Medulla oblongata (tissue), 1 donor: ENCODE measurements around the gene CHRNA4.

Experiments
- DNase-seq: peaks from one replicate; pipeline ENCODE4 v3.0.0-alpha.2; 2015; ENCODE audit errors: extremely low spot score

The CHRNA4 gene

GRCh38 chr20:63334356-63334755, 26.8 kb downstream of the CHRNA4 start:
- DNase-seq: no peak

GRCh38 chr20:63333241-63333836, 27.8 kb downstream of the CHRNA4 start:
- no peak for DNase-seq

GRCh38 chr20:63332488-63333240, 28.5 kb downstream of the CHRNA4 start:
- DNase-seq: no peak

DNA sequence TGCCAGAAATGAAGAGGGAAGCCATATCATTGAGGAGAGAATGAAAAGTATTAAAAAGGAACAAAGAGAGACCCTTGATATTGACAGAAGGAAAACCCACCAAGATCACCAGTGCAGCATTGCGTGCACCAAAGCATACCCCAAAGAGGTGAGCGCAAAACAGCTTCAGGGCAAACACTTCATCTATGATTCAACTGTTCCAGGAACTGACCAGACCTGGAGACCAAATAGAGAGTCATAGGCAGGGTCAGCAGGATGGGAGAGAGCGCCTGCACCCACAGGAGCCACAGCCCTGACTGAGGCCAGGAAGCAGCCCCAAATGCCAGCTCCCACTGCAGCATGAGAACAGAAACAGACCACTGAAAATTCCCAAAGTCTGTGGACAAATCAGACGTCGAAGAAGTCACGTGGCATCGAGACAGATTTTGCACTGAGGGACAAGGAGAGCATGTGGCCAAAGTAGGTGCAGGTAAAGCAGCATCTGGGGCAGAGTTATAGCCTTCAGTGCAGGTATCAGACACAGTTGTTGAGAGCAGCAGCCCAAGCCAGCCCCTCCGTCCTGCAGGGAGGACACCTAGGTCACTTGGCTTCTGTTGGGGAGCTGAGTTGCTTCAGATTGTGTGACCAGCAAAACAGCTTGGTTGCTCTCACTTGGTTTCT, 29.3 kb downstream of the CHRNA4 start:
- no peak for DNase-seq

DNA sequence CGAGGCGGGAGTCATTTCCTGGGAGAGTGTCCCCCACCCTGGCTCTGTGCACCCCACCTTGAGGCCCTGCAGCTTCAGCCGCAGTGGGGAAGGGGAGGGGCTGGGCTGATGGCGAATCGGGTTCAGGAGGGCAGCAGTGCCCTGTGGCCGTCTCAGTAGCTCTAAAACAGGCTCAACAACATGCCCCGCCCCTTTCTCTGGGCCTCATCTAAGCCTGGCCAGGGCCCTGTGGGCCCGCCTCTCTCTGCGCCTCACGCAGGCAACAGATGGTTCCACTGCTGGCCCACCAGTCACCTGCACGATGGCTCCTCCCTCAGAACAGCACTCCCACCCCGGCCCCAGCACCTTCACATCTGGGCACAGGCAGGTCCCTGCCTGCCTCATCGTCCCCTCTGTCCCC, 30.2 kb downstream of the CHRNA4 start:
- DNase-seq: no peak

- no peak for DNase-seq
These were observed 30.9 kb downstream of the CHRNA4 start for GRCh38 chr20:63330084-63330760.

DNA sequence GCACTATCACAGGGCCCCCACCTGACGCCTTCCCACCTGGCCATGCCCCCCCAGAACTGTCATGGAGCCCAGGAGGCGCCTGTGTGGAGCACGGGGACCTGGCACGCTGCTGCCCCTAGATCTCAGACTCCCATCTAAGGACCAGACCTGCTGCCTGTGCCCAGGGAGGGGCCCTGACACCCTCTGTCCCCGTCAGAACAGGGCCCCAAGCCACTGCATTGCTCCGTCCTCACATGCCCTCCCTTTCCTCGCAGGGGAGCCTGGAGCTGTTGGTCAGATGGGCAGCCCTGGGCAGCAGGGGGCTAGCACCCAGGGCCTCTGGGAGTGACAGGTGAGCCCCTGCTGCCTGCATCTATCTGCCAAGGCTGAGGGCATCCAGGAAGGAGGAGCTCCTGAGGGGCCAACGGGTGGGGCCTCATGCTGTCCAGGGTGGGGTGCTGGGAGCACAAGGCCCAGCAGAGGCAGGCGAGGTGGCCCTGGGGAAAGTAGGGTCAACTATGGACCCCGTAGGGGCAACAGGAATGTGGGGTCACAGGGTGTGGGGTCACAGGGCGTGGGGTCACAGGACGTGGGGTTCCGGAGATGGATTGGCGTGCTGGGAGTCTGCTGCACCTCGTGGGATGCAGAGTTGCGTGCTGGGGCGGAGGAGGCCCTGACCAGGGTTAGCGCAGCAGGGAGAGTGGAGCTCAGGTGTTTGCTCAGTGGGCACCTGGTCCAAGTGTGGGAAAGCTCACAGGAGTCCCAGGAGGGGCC, 31.6 kb downstream of the CHRNA4 start:
- no peak for DNase-seq

- no peak for DNase-seq
These were observed 32.4 kb downstream of the CHRNA4 start for GRCh38 chr20:63328718-63329275.

DNA sequence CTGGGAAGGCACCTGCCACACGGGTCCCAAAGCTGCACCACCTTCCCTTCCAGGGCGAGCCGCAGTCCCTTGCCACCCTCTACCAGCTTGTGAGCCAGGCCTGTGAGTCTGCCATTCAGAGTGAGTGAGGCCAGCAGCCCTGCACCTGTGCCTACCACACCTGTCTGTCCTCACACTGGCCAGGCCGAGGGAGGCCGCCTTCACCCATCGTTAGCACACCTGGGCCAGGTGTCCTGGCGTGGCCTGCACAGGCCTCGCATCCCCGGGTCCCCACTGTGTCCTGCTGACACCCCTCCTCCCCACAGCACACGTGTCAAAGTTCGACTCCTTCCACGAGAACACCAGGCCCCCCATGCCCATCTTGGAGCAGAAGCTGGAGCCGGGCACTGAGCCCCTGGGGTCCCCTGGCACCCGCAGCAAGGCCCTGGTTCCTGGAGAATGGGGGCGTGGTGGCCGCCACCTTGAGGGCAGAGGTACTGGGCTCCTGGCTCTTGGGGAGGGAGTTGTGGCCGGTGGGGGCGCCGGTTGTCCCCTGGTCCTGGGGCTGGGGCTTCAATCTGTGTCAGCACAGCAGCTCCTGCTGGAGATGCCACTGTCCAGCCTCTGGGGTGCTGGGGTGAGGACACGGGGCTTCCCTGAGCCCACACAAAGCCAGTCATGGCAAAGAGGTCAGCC, 33.0 kb downstream of the CHRNA4 start:
- no peak for DNase-seq

DNA sequence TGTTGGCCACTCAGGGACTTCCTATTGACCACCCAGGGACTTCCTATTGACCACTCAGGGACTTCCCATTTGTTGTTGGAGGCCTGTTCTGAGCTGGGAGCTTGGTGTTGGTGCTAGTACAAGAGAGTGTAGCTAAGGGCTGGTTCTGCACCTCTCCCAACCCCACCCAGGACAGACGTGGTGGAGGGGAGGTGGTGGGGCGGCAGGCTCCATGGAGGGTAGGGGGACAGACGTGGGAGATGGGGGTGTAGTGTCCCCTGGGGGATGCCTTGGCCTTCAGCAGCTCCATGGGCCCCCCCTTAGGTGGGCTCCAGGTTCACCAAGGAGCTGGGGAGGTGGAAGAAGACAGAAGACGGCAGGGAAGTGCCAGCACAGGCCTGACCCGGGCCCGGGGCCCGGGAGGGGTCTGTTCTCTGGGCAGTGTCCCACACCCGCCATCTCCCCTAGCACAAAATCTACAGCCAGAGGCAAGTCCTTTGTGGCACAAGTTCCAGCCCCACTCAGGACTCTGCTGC, 33.9 kb downstream of the CHRNA4 start:
- no peak for DNase-seq

GRCh38 chr20:63326314-63327230, 34.6 kb downstream of the CHRNA4 start:
- no peak for DNase-seq

DNA sequence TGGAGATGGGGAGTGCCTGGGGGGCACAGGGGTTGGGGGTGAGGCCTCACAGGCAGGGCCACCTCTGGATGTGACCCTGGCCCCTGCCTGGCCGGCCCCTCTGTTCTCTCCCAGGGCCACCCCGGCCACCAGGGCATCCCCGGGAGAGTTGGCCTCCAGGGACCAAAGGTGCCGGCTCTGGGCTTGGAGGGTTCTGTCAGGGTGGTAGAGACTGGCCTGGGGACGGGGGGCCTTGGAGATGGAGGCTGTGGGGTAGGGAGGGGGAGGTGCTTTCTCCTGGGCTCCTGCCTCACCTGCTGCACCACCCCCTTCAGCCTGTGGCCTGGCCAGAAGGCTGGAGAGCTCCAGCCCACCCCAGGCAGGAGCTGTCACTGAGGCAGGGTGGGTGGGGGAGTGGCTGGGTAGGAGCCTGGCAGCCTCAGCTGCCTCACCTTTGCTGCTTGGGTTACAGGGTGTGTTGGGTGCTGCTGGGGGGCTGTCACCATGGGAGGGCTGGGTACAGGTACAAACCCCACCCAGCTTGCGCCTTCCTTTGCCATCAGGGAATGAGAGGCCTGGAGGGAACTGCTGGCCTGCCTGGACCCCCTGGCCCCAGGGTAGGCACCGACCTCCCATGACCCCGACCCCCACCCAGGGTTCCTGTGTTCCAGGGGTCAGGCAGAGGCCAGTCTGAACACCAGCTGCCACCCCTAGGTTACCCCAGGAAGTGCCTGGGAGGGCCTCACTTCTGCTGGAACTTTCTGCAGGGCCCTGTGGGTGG, 35.4 kb downstream of the CHRNA4 start:
- DNase-seq: no peak

DNA sequence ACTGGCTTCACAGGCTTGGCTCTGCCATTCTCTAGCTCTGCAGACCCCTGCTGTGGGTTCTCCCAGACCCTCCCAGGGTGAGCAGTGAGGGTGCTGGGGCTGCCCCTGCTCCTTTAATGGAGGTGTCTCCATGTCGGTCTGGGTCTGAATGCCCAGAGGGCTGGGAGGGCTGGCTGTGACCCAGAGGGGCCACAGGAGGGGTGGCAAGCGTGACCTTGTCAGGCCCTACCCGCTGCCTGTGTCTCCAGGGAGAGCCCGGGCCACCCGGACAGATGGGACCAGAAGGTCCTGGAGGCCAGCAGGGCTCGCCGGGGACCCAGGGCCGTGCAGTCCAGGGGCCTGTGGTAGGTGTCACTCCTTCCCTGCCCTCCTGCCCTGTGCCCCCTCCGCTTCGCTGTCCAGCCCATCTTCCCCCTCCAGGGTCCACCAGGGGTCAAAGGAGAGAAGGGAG, 36.1 kb downstream of the CHRNA4 start:
- no peak for DNase-seq

DNA sequence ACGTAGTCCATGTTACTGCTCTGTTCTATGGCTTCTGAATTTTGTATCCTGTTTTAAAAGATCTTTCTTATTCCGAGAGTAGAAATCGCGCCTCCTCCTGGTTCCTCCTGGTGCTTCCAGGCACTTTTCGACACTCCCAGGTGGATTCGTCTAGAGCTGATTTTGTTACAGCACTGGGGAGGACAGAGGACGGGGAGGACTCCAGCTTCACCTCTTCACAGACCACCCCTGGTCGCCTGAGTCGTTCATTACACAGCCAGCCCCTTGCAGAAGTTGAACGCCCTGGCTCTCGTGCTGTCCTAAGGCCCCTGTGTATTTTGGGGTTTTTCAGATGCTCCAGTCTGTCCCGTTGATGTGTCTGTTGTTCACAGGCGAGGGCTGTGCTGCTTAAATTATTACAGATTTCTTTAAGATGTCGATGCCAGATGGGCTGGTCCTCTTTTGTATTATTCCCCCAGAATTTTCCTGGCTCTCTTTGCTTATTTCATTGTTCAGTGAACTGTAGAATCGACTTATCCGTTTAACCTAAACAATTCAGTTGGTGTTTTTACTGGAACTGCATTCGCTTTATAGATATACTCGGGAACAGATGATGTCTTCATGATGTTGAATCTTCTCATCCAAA, 37.7 kb downstream of the CHRNA4 start:
- DNase-seq: no peak

GRCh38 chr20:63322933-63323273, 38.2 kb downstream of the CHRNA4 start:
- no peak for DNase-seq

GRCh38 chr20:63322146-63322932, 38.8 kb downstream of the CHRNA4 start:
- DNase-seq: no peak

GRCh38 chr20:63321148-63321831, 39.9 kb downstream of the CHRNA4 start:
- no peak for DNase-seq
